SK-N-SH (cell line): ENCODE results near the gene DTNBP1.

ENCODE experiments used
- SMC3 ChIP-seq: IDR thresholded peaks from 2 replicates; pipeline ENCODE4 v1.6.1; 2012; ENCODE audit warnings: low read depth, low read length, improper control_type of control experiment
- TEAD4 ChIP-seq: IDR thresholded peaks from 2 replicates; pipeline ENCODE4 v1.4.0; 2012; ENCODE audit warnings: mild to moderate bottlenecking, borderline replicate concordance; ENCODE audit not compliant: insufficient read depth
- TF ChIP-seq, protein P1 (sequence below): fragments of 200-600 bp; sonication (generic); IDR thresholded peaks from 2 replicates; pipeline ENCODE4 v1.6.1; 2017; ENCODE audit warnings: antibody characterized with exemption, mild to moderate bottlenecking, moderate library complexity
- TF ChIP-seq, protein P2 (sequence below): IDR thresholded peaks from 2 replicates; pipeline ENCODE4 v1.6.1; 2012; ENCODE audit warnings: mild to moderate bottlenecking, low read depth, low read length, moderate library complexity

DNA sequence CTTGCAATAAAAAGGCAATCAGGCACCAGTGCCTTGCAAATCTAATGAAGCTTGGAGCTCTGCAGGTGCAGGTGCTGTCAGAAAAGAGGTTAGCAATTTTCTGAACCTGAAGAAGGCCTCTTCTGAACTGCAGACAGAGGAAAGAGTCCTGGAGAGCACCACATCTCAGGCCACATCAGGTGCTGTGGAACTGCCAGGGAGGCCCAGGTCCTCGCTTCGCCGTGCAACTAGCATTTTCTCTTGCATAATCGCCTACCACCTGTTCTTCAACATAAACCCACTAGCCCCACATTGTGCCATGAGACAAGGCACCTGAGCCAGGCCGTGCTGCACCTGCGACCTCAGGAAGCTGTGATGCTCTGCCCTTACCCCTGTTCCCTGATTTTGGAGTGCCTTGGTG is 187.6 kb downstream of the DTNBP1 start:
- TF ChIP-seq, protein P1, sequence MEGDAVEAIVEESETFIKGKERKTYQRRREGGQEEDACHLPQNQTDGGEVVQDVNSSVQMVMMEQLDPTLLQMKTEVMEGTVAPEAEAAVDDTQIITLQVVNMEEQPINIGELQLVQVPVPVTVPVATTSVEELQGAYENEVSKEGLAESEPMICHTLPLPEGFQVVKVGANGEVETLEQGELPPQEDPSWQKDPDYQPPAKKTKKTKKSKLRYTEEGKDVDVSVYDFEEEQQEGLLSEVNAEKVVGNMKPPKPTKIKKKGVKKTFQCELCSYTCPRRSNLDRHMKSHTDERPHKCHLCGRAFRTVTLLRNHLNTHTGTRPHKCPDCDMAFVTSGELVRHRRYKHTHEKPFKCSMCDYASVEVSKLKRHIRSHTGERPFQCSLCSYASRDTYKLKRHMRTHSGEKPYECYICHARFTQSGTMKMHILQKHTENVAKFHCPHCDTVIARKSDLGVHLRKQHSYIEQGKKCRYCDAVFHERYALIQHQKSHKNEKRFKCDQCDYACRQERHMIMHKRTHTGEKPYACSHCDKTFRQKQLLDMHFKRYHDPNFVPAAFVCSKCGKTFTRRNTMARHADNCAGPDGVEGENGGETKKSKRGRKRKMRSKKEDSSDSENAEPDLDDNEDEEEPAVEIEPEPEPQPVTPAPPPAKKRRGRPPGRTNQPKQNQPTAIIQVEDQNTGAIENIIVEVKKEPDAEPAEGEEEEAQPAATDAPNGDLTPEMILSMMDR: no peak
- TF ChIP-seq, protein P2, sequence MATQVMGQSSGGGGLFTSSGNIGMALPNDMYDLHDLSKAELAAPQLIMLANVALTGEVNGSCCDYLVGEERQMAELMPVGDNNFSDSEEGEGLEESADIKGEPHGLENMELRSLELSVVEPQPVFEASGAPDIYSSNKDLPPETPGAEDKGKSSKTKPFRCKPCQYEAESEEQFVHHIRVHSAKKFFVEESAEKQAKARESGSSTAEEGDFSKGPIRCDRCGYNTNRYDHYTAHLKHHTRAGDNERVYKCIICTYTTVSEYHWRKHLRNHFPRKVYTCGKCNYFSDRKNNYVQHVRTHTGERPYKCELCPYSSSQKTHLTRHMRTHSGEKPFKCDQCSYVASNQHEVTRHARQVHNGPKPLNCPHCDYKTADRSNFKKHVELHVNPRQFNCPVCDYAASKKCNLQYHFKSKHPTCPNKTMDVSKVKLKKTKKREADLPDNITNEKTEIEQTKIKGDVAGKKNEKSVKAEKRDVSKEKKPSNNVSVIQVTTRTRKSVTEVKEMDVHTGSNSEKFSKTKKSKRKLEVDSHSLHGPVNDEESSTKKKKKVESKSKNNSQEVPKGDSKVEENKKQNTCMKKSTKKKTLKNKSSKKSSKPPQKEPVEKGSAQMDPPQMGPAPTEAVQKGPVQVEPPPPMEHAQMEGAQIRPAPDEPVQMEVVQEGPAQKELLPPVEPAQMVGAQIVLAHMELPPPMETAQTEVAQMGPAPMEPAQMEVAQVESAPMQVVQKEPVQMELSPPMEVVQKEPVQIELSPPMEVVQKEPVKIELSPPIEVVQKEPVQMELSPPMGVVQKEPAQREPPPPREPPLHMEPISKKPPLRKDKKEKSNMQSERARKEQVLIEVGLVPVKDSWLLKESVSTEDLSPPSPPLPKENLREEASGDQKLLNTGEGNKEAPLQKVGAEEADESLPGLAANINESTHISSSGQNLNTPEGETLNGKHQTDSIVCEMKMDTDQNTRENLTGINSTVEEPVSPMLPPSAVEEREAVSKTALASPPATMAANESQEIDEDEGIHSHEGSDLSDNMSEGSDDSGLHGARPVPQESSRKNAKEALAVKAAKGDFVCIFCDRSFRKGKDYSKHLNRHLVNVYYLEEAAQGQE: no peak
- TF ChIP-seq SMC3: no peak
- no peak for TF ChIP-seq TEAD4
